IMR-90 (cell line): ENCODE data around the gene SASH1. TPM values are rescaled to one million over a fixed set of nuclear protein-coding genes. Genes with fewer than 3 reads are reported as not detected.
A peak's percentile ranks its signal among the peaks of the same experiment; 100 is the strongest.

Experiments
- ATAC-seq: fragments of 200-7000 bp; cut with Tn5 transposase; 2 replicates; pipeline ENCODE4 v1.9.1; 2020; ENCODE audit warnings: low read depth, mild to moderate bottlenecking, moderate library complexity
- BruUV-seq: library from RNA; stranded (reverse); fragments of 400-500 nt; replicated peaks from 2 replicates; lab custom pipeline; 2021; lab: Mats Ljungman, UMichigan
- CTCF ChIA-PET: fragments of 300-600 bp; formaldehyde crosslinking; extraction: SDS; loops from one replicate; lab custom pipeline; 2021; ENCODE audit warnings: antibody characterized with exemption; lab: Yijun Ruan, JAX
- POLR2A ChIA-PET: fragments of 300-600 bp; sonication (Branson Sonifier 250); formaldehyde crosslinking; loops from one replicate; lab custom pipeline; 2022; ENCODE audit warnings: antibody characterized with exemption; ENCODE audit not compliant: unreplicated experiment; lab: Charles Lee
- DNase-seq: peaks from one replicate; pipeline ENCODE4 v3.0.0; 2013
- H2AFZ ChIP-seq: replicated peaks from 2 replicates; pipeline ENCODE3; 2013; ENCODE audit warnings: low read length, mild to moderate bottlenecking; ENCODE audit not compliant: poor library complexity
- H2AK5ac ChIP-seq: 2 replicates; pipeline ENCODE4 v1.6.1; 2013; ENCODE audit warnings: low read depth, low read length, inconsistent platforms
- H2AK9ac ChIP-seq: replicated peaks from 2 replicates; pipeline ENCODE3; 2013; ENCODE audit warnings: mild to moderate bottlenecking, low read depth, low read length, moderate library complexity; ENCODE audit not compliant: poor library complexity
- H2BK120ac ChIP-seq: 2 replicates; pipeline ENCODE4 v1.6.1; 2013; ENCODE audit warnings: low read depth, low read length, inconsistent platforms
- H2BK15ac ChIP-seq: 3 replicates; pipeline ENCODE4 v1.6.1; 2013; ENCODE audit warnings: low read depth, low read length, inconsistent platforms
- H2BK20ac ChIP-seq: 2 replicates; pipeline ENCODE4 v1.6.1; 2013; ENCODE audit warnings: low read depth, mild to moderate bottlenecking, inconsistent platforms, low read length, moderate library complexity
- H2BK5ac ChIP-seq: 2 replicates; pipeline ENCODE4 v1.6.1; 2013; ENCODE audit warnings: mild to moderate bottlenecking, low read depth, low read length, inconsistent platforms; ENCODE audit not compliant: poor library complexity, severe bottlenecking
- H3K14ac ChIP-seq: replicated peaks from 2 replicates; pipeline ENCODE4 v1.6.1; 2013; ENCODE audit warnings: low read depth, low read length, inconsistent platforms
- H3K18ac ChIP-seq: 2 replicates; pipeline ENCODE4 v1.6.1; 2013; ENCODE audit warnings: low read depth, low read length, control low read depth
- H3K23ac ChIP-seq: 2 replicates; pipeline ENCODE4 v1.6.1; 2013; ENCODE audit warnings: low read depth, low read length, inconsistent platforms
- H3K27ac ChIP-seq: 2 replicates; pipeline ENCODE4 v1.5.1; 2013; ENCODE audit warnings: mild to moderate bottlenecking, control low read depth, low read length; ENCODE audit not compliant: insufficient read depth
- H3K27me3 ChIP-seq: 2 replicates; pipeline ENCODE4 v1.6.1; 2013; ENCODE audit warnings: low read length; ENCODE audit not compliant: control insufficient read depth, insufficient read depth
- H3K36me3 ChIP-seq: 2 replicates; pipeline ENCODE4 v1.6.1; 2013; ENCODE audit warnings: low read length, mixed read lengths; ENCODE audit not compliant: control insufficient read depth, insufficient read depth
- H3K4ac ChIP-seq: 2 replicates; pipeline ENCODE4 v1.6.1; 2013; ENCODE audit warnings: low read depth, low read length, inconsistent platforms
- H3K4me1 ChIP-seq: 2 replicates; pipeline ENCODE4 v1.6.1; 2013; ENCODE audit warnings: low read length, mixed read lengths; ENCODE audit not compliant: control insufficient read depth, insufficient read depth
- H3K4me2 ChIP-seq: 2 replicates; pipeline ENCODE4 v1.6.1; 2013; ENCODE audit warnings: low read depth, mild to moderate bottlenecking, control low read depth, low read length, moderate library complexity
- H3K4me3 ChIP-seq: 2 replicates; pipeline ENCODE4 v1.5.1; 2013; ENCODE audit warnings: low read depth, mild to moderate bottlenecking, control low read depth, low read length, moderate library complexity; ENCODE audit not compliant: insufficient read depth
- H3K56ac ChIP-seq: 2 replicates; pipeline ENCODE4 v1.6.1; 2013; ENCODE audit warnings: low read length, inconsistent platforms; ENCODE audit not compliant: insufficient read depth; ENCODE audit errors: extremely low read depth
- H3K79me1 ChIP-seq, 2 experiments: 2 replicates each; pipeline ENCODE4 v1.6.1; 2013; ENCODE audit warnings: low read length in 2 of 2, inconsistent platforms in 1 of 2, low read depth in 1 of 2
- H3K9ac ChIP-seq: 2 replicates; pipeline ENCODE4 v1.6.1; 2013; ENCODE audit warnings: low read depth, low read length, control low read depth
- H3K9me1 ChIP-seq: 2 replicates; pipeline ENCODE4 v1.6.1; 2013; ENCODE audit warnings: low read length, inconsistent platforms; ENCODE audit not compliant: insufficient read depth
- H3K9me3 ChIP-seq: 2 replicates; pipeline ENCODE4 v1.6.1; 2013; ENCODE audit warnings: low read length; ENCODE audit not compliant: control insufficient read depth, insufficient read depth
- H4K20me1 ChIP-seq: 2 replicates; pipeline ENCODE4 v1.6.1; 2013; ENCODE audit warnings: low read length, inconsistent platforms; ENCODE audit not compliant: insufficient read depth
- H4K5ac ChIP-seq: 2 replicates; pipeline ENCODE4 v1.6.1; 2013; ENCODE audit warnings: mild to moderate bottlenecking, low read depth, low read length, control low read depth
- H4K8ac ChIP-seq, 2 experiments: 2 replicates each; pipeline ENCODE4 v1.6.1; 2013; ENCODE audit warnings: low read depth in 2 of 2, low read length in 2 of 2, control low read depth in 1 of 2, inconsistent platforms in 1 of 2
- H4K91ac ChIP-seq: 2 replicates; pipeline ENCODE4 v1.6.1; 2013; ENCODE audit warnings: low read depth, low read length, inconsistent platforms; ENCODE audit not compliant: insufficient read depth
- FOS ChIP-seq: fragments of 150-350 bp; IDR thresholded peaks from 2 replicates; pipeline ENCODE4 v1.6.1; 2016; ENCODE audit warnings: low read depth, low read length
- NFE2L2 ChIP-seq: fragments of 150-350 bp; IDR thresholded peaks from 2 replicates; pipeline ENCODE4 v1.6.1; 2016; ENCODE audit warnings: low read depth, mild to moderate bottlenecking, low read length
- RAD21 ChIP-seq: IDR thresholded peaks from 2 replicates; pipeline ENCODE4 v1.6.1; 2012; ENCODE audit warnings: low read length, improper control_type of control experiment
- RCOR1 ChIP-seq: IDR thresholded peaks from 2 replicates; pipeline ENCODE4 v1.6.1; 2012; ENCODE audit warnings: mild to moderate bottlenecking, low read length, improper control_type of control experiment; ENCODE audit not compliant: insufficient replicate concordance
- RFX5 ChIP-seq: IDR thresholded peaks from 2 replicates; pipeline ENCODE4 v1.8.0; 2012; ENCODE audit warnings: low read depth, mild to moderate bottlenecking, low read length, moderate library complexity
- WGBS, 2 experiments: methylation state at CpG; one replicate each; pipeline versions ENCODE4 v1.1.5 to v1.1.7; 2013; ENCODE audit warnings: missing lambda C conversion rate in 2 of 2; ENCODE audit not compliant: insufficient read length in 1 of 2; ENCODE audit errors: extremely low coverage in 2 of 2; 5-methylcytosine and 5-hydroxymethylcytosine counted together
- dilution Hi-C: fragments of 300-500 bp; cut with HindIII; formaldehyde crosslinking; loops from one replicate; pipeline ENCODE4 v1.14.3; 2018; ENCODE audit warnings: low sequenced_read_pairs; ENCODE audit not compliant: unreplicated experiment
- in situ Hi-C: fragments of 300-500 bp; cut with MboI; formaldehyde crosslinking; loops from 3 replicates; pipeline ENCODE4 v1.14.3; 2019; ENCODE audit warnings: low sequenced_read_pairs, inconsistent platforms, mixed read lengths
- intact Hi-C: fragments of 100-400 bp; cut with micrococcal nuclease; formaldehyde crosslinking; loops from 2 replicates; pipeline ENCODE4 v1.10.0; 2022
- polyA plus RNA-seq, 3 experiments: library from polyadenylated mRNA; depleted of rRNA; stranded (reverse); fragments of >200 nt; gene quantifications; 2 replicates each; pipeline ENCODE4 v1.2.3, GENCODE V29; 2012; ENCODE audit warnings: low replicate concordance in 1 of 3
- total RNA-seq: library from RNA; depleted of rRNA; stranded (reverse); fragments of >200 nt; gene quantifications from 2 replicates; pipeline ENCODE4 v1.2.3, GENCODE V29; 2012
- TF ChIP-seq, protein P1 (sequence below): conservative IDR thresholded peaks from 2 replicates; pipeline ENCODE4 v1.5.1; 2012; ENCODE audit warnings: mild to moderate bottlenecking, low read depth, low read length, improper control_type of control experiment

SASH1 gene
- total and polyA plus RNA-seq, 2 of the 4 experiments (the other 2 are of a cell fraction) = 11.6 to 16.5 TPM

DNA sequence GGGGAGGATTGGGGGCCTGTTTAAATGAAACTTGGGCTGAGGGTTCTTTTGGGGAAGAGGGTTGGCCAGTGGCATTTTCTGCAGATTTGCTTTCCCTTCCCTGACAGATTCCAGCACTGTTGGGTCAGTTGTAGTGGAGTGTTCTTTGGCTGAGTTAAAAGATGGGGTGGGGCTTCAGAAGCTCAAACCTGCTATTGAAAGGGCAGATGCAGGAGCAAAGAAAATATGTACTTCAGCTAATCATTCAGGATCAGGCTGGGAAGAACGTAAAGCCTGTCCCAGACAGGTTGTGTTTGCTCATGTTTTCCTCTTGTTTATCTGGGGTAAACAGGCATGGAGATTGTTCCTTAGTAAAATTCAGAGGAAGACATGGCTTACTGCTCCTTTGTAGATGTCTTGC lies 2.5 kb downstream of the SASH1 start:
- ATAC-seq = no peak

More for the DNA sequence above, 2.5 kb downstream of the SASH1 start:
- Histone ChIP-seq H3K36me3 (no peaks in the 10 kb centered on the region; the same call in 1 of the 2 replicates), H3K9me1 (peaks cover 4% of the 10 kb centered on the region; the same call in 1 of the 2 replicates), H4K91ac (no peak overlapping the region; the same call in 1 of the 2 replicates), H3K4me2 (peak overlapping the region; percentile 36; the same call in 1 of the 2 replicates), H3K4ac (no peak overlapping the region; the same call in 1 of the 2 replicates), H3K23ac (peak overlapping the region; percentile 5; the same call in 1 of the 2 replicates), H3K14ac (no peak overlapping the region), H3K9ac (no peak overlapping the region), H3K18ac (no peak overlapping the region), H3K27ac (no peak overlapping the region), H2AK5ac (peak overlapping the region; percentile 25; the same call in 1 of the 2 replicates), H2AFZ (no peak overlapping the region), H3K79me1 (peaks cover 24 to 79% of the 10 kb centered on the region in 2 experiments; a peak in 3 of 4 replicates), H4K20me1 (no peaks in the 10 kb centered on the region), H3K9me3 (no peaks in the 10 kb centered on the region), H2BK20ac (0 out of 2 replicates have a peak overlapping the region, but pooled peaks have one; percentile 36), H3K4me1 (peaks cover 4% of the 10 kb centered on the region; the same call in 1 of the 2 replicates), H2AK9ac (peak overlapping the region; percentile 52), H2BK5ac (no peak overlapping the region), H2BK120ac (no peak overlapping the region), H3K27me3 (no peaks in the 10 kb centered on the region), H4K5ac (no peak overlapping the region), H4K8ac (no peak overlapping the region), H3K4me3 (no peak overlapping the region), H2BK15ac (no peak overlapping the region), H3K56ac (no peak overlapping the region)
- ChIA-PET CTCF (no interaction called here), POLR2A (no interaction called here)
- intact Hi-C loops (no loop called here), dilution Hi-C loops (no loop called here), in situ Hi-C loops (no loop called here)
- no peak for TF ChIP-seq FOS
- no peak for TF ChIP-seq RAD21
- TF ChIP-seq, protein P1, sequence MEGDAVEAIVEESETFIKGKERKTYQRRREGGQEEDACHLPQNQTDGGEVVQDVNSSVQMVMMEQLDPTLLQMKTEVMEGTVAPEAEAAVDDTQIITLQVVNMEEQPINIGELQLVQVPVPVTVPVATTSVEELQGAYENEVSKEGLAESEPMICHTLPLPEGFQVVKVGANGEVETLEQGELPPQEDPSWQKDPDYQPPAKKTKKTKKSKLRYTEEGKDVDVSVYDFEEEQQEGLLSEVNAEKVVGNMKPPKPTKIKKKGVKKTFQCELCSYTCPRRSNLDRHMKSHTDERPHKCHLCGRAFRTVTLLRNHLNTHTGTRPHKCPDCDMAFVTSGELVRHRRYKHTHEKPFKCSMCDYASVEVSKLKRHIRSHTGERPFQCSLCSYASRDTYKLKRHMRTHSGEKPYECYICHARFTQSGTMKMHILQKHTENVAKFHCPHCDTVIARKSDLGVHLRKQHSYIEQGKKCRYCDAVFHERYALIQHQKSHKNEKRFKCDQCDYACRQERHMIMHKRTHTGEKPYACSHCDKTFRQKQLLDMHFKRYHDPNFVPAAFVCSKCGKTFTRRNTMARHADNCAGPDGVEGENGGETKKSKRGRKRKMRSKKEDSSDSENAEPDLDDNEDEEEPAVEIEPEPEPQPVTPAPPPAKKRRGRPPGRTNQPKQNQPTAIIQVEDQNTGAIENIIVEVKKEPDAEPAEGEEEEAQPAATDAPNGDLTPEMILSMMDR = no peak
- no peak for TF ChIP-seq RFX5
- TF ChIP-seq RCOR1 = no peak
- TF ChIP-seq NFE2L2 = no peak
- 50% methylated on average over 1 of the region's 1 CpG; no CpG with 5 or more reads in 1 of the 2 experiments for WGBS, 2 experiments
- no peak for DNase-seq
- no TSS peak for BruUV-seq
